Suppressor macrophage treated with lipopolysaccharide for 4 hours (primary cell): ENCODE results near the gene ADCY2.

Experiments
- DNase-seq: peaks from one replicate; pipeline ENCODE4 v3.0.0-alpha.2; 2020

ADCY2 gene

DNA sequence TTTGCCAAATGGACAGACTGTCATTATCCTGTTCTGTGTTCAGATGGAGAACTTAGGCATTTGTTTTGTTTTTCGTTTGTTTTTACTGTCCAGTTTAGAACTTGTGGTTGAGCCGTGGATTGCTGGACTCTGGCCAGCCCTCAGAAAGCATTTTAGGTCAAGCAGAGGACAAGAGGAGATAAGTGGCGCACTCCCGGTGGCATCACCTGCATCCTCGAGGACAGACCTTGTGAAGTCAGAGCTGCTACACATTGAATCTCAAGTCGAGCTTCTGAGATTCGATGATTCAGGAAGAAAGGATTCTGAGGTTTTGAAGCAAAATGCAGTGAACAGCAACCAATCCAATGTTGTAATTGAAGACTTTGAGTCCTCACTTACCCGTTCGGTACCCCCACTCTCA is 481.9 kb downstream of the ADCY2 start:
- no peak for DNase-seq

DNA sequence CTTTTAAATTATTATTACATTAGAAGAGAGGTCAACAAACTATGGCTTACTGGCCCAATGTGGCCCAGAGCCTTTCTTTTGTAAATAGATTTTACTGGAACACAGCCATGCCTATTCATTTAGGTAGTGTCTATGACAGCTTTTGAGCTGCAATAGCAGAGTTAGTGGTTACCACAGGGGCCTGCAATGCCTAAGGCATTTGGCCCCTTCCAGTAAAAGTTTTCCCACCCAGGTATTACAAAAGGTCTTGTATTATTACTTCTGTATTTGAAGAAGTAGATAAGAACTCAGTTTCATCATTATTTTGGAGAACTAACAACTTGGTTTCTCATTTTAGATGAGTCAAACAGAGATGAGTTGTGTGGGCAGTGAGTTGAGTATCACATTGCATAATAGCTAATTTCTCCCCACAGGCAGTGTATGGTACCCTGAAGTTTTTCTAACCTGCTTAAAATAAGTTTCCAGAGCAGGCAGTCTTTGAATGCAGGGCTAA is 482.5 kb downstream of the ADCY2 start:
- DNase-seq: peak; percentile 84
